Lower lobe of right lung (tissue), 2 donors: ENCODE data around the gene SMTNL2. TPM values are rescaled to one million over a fixed set of nuclear protein-coding genes. Genes with fewer than 3 reads are reported as not detected.

Experiments used
- ATAC-seq, 2 donors: fragments of 200-7000 bp; cut with Tn5 transposase; one replicate each; pipeline ENCODE4 v1.9.1; 2020 to 2022; ENCODE audit warnings: mild to moderate bottlenecking in 2 of 2, moderate library complexity in 2 of 2
- DNase-seq: peaks from one replicate; pipeline ENCODE4 v3.0.0-alpha.2; 2020
- H3K27ac ChIP-seq: fragments of 200-600 bp; one replicate; pipeline ENCODE4 v1.8.0; 2022
- H3K27me3 ChIP-seq: fragments of 200-600 bp; one replicate; pipeline ENCODE4 v1.8.0; 2022; ENCODE audit warnings: low read depth
- H3K36me3 ChIP-seq: fragments of 200-600 bp; one replicate; pipeline ENCODE4 v1.8.0; 2022; ENCODE audit warnings: mild to moderate bottlenecking
- H3K4me1 ChIP-seq: fragments of 200-600 bp; one replicate; pipeline ENCODE4 v1.8.0; 2022
- H3K4me3 ChIP-seq: fragments of 200-600 bp; one replicate; pipeline ENCODE4 v1.8.0; 2022; ENCODE audit warnings: mild to moderate bottlenecking
- H3K9me3 ChIP-seq: fragments of 200-600 bp; one replicate; pipeline ENCODE4 v1.8.0; 2022
- intact Hi-C: fragments of 100-400 bp; cut with DNase I; formaldehyde crosslinking; loops from one replicate; pipeline ENCODE4 v1.11.0; 2022
- total RNA-seq: library from RNA; stranded (reverse); fragmentation: NEBNext Ultra II Directional; extraction: Animal tissue kit (Norgen Biotek cat#: 25700); gene quantifications from one replicate; pipeline ENCODE4 v1.2.1, GENCODE V29; 2021
- TF ChIP-seq, protein P1 (sequence below): fragments of 200-600 bp; IDR thresholded peaks from one replicate; pipeline ENCODE4 v1.8.0; 2022; ENCODE audit warnings: antibody characterized with exemption, mild to moderate bottlenecking
- donor health status: DM: no; HTN: yes; CAD: no; lungs with severe emphysema.

The SMTNL2 gene
- total RNA-seq, 1 donor from 2014 or later: 6.4 TPM

DNA sequence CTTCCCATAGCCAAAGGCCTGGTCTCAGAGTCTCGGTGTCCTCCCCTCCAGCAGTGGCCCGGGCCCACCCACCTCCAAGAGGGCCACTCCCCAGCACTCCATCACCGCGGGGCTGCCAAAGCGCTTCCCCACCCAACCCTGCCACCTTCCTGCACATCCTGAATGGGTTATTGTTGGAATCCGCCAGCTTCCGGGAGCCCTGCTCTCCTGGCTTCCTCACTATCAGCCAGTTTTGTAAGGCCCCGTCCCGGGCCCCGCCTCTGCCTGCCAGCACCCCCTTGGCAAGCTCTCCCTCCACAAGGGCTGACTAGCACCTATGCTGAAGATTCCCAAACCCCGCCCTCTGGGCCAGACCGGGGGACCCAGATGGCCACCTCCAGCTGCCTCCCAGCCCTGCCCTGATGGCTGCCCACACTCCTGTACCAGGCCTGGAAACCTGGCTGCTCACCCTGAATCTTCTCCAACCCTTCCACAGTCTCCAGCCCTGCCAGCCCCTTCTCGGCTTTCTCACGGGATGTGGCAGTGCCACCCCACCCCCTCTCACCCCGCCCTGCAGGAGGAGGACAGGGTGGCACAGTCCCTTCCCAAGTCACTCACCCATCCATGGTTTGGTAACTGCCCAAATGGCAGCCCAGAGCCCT is 43.5 kb upstream of the SMTNL2 start:
- peak overlapping the region; percentile 11 for H3K4me3 ChIP-seq
- intact Hi-C loops: no loop called here
- ATAC-seq: peak; percentile 5 to 18

DNA sequence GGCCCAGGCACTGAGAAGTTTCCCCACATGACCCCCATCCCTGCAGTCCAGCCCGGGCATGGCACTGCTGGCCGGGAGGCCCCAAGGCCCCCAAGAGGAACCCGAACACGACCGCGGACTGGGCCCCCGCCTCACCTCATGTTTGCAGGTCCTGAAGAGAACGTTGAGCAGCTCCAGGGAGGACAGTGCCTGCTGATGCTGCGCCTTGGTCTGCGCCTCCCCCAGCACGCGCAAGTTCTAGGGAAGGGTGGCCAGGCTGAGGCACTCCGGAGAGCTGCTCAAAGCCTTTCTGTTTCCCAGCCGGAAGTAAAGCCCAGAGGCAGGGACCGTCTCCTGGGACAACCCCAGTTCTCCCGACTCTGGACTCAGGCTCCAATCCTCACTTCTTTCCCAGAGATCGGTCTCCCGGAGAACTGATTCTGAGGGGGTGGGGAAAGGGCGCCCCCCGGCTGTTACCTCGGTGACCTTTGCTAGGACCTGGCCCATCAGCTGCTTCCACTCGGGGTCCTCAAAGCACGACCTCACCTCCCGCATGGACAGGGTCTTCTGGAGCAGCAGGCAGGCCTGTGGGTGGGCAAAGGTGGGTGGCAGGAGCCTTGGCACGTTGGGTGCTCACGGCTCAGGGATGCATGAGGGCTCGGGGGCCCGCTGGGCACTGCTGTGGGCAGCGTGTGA is 42.9 kb upstream of the SMTNL2 start:
- Histone ChIP-seq H3K4me1 (peaks cover 44% of the 10 kb centered on the region), H3K27ac (peak overlapping the region; percentile 56)
- intact Hi-C loops: no loop called here

More for the DNA sequence above, 43.5 kb upstream of the SMTNL2 start:
- Histone ChIP-seq H3K27me3 (no peaks in the 10 kb centered on the region), H3K9me3 (no peaks in the 10 kb centered on the region), H3K4me1 (peaks cover 51% of the 10 kb centered on the region), H3K36me3 (peaks cover 82% of the 10 kb centered on the region), H3K27ac (peak overlapping the region; percentile 56)
- peak; percentile 55 for DNase-seq
- TF ChIP-seq, protein P1, sequence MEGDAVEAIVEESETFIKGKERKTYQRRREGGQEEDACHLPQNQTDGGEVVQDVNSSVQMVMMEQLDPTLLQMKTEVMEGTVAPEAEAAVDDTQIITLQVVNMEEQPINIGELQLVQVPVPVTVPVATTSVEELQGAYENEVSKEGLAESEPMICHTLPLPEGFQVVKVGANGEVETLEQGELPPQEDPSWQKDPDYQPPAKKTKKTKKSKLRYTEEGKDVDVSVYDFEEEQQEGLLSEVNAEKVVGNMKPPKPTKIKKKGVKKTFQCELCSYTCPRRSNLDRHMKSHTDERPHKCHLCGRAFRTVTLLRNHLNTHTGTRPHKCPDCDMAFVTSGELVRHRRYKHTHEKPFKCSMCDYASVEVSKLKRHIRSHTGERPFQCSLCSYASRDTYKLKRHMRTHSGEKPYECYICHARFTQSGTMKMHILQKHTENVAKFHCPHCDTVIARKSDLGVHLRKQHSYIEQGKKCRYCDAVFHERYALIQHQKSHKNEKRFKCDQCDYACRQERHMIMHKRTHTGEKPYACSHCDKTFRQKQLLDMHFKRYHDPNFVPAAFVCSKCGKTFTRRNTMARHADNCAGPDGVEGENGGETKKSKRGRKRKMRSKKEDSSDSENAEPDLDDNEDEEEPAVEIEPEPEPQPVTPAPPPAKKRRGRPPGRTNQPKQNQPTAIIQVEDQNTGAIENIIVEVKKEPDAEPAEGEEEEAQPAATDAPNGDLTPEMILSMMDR: no peak

DNA sequence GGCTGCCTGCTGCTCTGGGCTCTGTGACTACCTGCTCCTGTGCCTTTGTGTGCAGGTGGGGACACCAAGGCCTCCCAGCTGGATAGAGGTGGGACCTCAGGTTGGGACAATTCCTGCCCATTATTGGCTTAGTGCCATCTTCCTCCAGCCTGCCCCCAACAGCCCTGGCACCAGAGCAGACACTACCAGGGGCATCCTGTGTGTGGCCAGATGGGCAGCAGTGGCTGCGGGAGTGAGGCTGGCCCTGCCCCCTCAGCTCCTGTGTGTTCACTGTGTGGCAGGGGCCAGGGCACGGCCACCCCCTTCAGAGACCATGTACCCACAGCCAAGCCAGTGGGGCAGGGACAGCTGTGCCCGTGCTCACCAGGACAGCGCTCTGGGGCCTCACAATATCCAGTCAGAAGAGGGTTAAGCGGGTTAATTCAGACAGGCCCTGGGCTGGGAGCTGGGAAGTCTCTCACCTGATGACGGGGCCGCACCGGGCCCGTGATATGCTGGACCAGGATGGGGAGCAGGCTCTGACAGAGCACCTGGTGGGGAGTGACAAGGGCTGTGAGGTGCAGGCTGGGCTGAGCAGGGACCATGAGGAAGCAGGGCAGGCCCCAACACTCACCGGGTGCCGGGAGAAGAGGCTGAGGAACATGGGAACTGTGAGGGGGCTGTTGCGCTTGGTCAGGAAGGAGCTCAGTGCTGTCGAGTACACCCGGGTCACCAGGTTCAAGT is 42.2 kb upstream of the SMTNL2 start:
- no peaks in the 10 kb centered on the region for H3K9me3 ChIP-seq
- H3K36me3 ChIP-seq: peaks cover 94% of the 10 kb centered on the region
- DNase-seq (peak; percentile 43), ATAC-seq (no peak)
- H3K4me3 ChIP-seq: no peak overlapping the region
- intact Hi-C loops: no loop called here
- H3K27ac ChIP-seq: no peak overlapping the region
- H3K4me1 ChIP-seq: peaks cover 37% of the 10 kb centered on the region
- no peaks in the 10 kb centered on the region for H3K27me3 ChIP-seq
- TF ChIP-seq, protein P1: no peak

More for the DNA sequence above, 42.9 kb upstream of the SMTNL2 start:
- DNase-seq (peak; percentile 45), ATAC-seq (no peak)
- Histone ChIP-seq H3K4me3 (no peak overlapping the region), H3K9me3 (no peaks in the 10 kb centered on the region), H3K27me3 (no peaks in the 10 kb centered on the region), H3K36me3 (peaks cover 87% of the 10 kb centered on the region)
- TF ChIP-seq, protein P1: no peak

DNA sequence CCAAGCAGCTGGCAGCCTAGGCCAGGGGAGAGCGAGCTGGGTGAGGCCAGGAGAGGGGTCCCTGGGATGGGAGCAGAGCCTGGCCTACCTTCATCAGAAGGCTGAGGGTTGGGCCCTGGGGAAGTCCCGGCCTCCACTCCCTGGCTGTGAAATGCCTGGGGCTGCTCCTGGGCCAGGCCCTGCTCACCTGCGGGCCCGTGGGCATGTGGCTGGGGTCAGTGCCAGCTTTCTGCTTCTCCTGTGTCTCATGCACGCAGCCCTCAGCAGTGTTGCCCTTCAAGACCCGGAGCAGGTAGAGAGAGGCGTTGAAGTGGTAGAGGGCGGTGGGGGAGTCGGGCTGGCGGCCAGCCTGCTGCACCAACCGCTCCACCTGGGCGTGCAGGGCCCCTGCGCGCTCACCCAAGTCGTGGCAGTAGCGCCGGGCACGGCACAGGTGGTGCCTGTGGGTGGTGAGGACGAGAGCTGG is 41.6 kb upstream of the SMTNL2 start:
- no peak for ATAC-seq
- Histone ChIP-seq H3K27me3 (no peaks in the 10 kb centered on the region), H3K4me1 (peaks cover 31% of the 10 kb centered on the region), H3K27ac (no peak overlapping the region), H3K36me3 (peaks cover 95% of the 10 kb centered on the region), H3K9me3 (no peaks in the 10 kb centered on the region), H3K4me3 (no peak overlapping the region)
- TF ChIP-seq, protein P1: no peak
- intact Hi-C loops: no loop called here
- no peak for DNase-seq

DNA sequence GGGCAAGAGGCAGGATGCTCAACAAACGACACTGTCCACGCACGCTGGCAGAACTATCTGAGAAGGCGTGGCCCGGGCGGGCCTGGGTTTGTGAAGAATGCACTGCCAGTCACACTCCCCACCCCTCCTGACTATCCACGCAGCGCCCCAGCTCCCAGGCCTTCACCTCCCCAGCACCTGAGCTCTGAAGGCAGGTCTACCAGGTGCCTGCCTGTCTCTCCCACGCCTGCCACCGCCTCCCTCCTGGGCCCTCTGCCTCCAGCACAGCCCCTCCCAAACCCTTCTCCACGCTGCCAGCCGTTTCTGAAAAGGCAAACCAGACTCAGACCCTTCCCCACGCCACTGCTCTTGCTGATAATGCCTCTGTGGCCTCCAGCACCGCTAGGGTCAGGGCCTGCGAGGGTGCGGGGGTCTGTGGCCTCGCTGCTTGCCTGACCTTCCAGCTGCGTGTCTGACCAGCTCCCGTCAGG is 40.7 kb upstream of the SMTNL2 start:
- H3K4me1 ChIP-seq: peaks cover 23% of the 10 kb centered on the region
- intact Hi-C loops: no loop called here
- H3K27me3 ChIP-seq: no peaks in the 10 kb centered on the region
- H3K36me3 ChIP-seq: peaks cover 95% of the 10 kb centered on the region
- H3K9me3 ChIP-seq: no peaks in the 10 kb centered on the region
- no peak overlapping the region for H3K4me3 ChIP-seq
- no peak overlapping the region for H3K27ac ChIP-seq
- ATAC-seq (no peak), DNase-seq (no peak)
- TF ChIP-seq, protein P1: no peak
